Liver (tissue), 9 donors: Measurements from ENCODE around the gene BRD4. TPM values are rescaled to one million over a fixed set of nuclear protein-coding genes. Genes with fewer than 3 reads are reported as not detected.

ENCODE experiments used
- DNase-seq: peaks from one replicate; pipeline ENCODE4 v3.0.0-alpha.2; 2017; ENCODE audit warnings: low spot score
- H3K27ac ChIP-seq, 2 donors: one replicate each; pipeline ENCODE4 v1.7.0; 2013; ENCODE audit warnings: inconsistent platforms in 2 of 2, low read length in 2 of 2, control low read depth in 1 of 2, low read depth in 1 of 2, mild to moderate bottlenecking in 1 of 2
- H3K27me3 ChIP-seq, 4 donors: one replicate each; pipeline versions ENCODE4 v1.6.1 to v1.7.0; 2013; ENCODE audit warnings: low read length in 3 of 4, inconsistent platforms in 1 of 4, mild to moderate bottlenecking in 1 of 4, moderate library complexity in 1 of 4; ENCODE audit not compliant: control insufficient read depth in 4 of 4, insufficient read depth in 4 of 4
- H3K36me3 ChIP-seq, 4 donors: one replicate each; pipeline versions ENCODE4 v1.6.1 to v1.7.0; 2013; ENCODE audit warnings: low read length in 3 of 4, mild to moderate bottlenecking in 3 of 4, low read depth in 1 of 4, moderate library complexity in 1 of 4; ENCODE audit not compliant: control insufficient read depth in 4 of 4, insufficient read depth in 3 of 4
- H3K4me1 ChIP-seq, 4 donors: one replicate each; pipeline versions ENCODE4 v1.6.1 to v1.7.0; 2013; ENCODE audit warnings: low read length in 3 of 4, mild to moderate bottlenecking in 3 of 4, moderate library complexity in 1 of 4; ENCODE audit not compliant: control insufficient read depth in 4 of 4, insufficient read depth in 4 of 4
- H3K4me3 ChIP-seq, 3 donors: one replicate each; pipeline versions ENCODE4 v1.6.1 to v1.7.0; 2013; ENCODE audit warnings: low read length in 3 of 3, control low read depth in 1 of 3, low read depth in 1 of 3, mild to moderate bottlenecking in 1 of 3
- H3K9ac ChIP-seq, 2 donors: one replicate each; pipeline ENCODE4 v1.7.0; 2013; ENCODE audit warnings: low read length in 2 of 2, mild to moderate bottlenecking in 2 of 2, moderate library complexity in 2 of 2, control low read depth in 1 of 2, low read depth in 1 of 2
- H3K9me3 ChIP-seq, 4 donors: one replicate each; pipeline versions ENCODE4 v1.6.1 to v1.7.0; 2013; ENCODE audit warnings: low read length in 3 of 4; ENCODE audit not compliant: control insufficient read depth in 4 of 4
- HNF4A ChIP-seq, 2 donors: conservative IDR thresholded peaks; 2 replicates each; pipeline ENCODE4 v1.6.1; 2016; ENCODE audit warnings: antibody characterized with exemption in 2 of 2, mild to moderate bottlenecking in 2 of 2
- HNF4G ChIP-seq: IDR thresholded peaks from 2 replicates; pipeline ENCODE4 v1.6.1; 2016; ENCODE audit warnings: antibody characterized with exemption
- JUND ChIP-seq, 2 donors: IDR thresholded peaks; 2 replicates each; pipeline ENCODE4 v1.6.1; 2016; ENCODE audit warnings: antibody characterized with exemption in 2 of 2
- NR2F2 ChIP-seq: IDR thresholded peaks from 2 replicates; pipeline ENCODE4 v1.6.1; 2016; ENCODE audit warnings: antibody characterized with exemption
- RAD21 ChIP-seq, 2 donors: IDR thresholded peaks; 2 replicates each; pipeline ENCODE4 v1.6.1; 2016; ENCODE audit warnings: antibody characterized with exemption in 2 of 2, mild to moderate bottlenecking in 2 of 2
- RXRA ChIP-seq, 2 donors: IDR thresholded peaks; 2 replicates each; pipeline ENCODE4 v1.6.1; 2017 to 2018; ENCODE audit warnings: antibody characterized with exemption in 2 of 2, mild to moderate bottlenecking in 1 of 2
- SP1 ChIP-seq: IDR thresholded peaks from 2 replicates; pipeline ENCODE4 v1.6.1; 2018; ENCODE audit warnings: antibody characterized with exemption, mild to moderate bottlenecking
- WGBS: extraction: QIAGEN DNeasy Blood & Tissue Kit; methylation state at CpG from one replicate; pipeline ENCODE4 v1.1.7; 2013; 5-methylcytosine and 5-hydroxymethylcytosine counted together
- polyA plus RNA-seq, 2 donors: library from polyadenylated mRNA; stranded (reverse) in 1 of 2; unstranded in 1 of 2; fragments of 200-250 nt in 1 of 2; fragments of >200 nt in 1 of 2; fragmentation: Nextera tagmentation in 1 of 2; extraction: Ambion mirVana in 1 of 2; gene quantifications; one replicate each; pipeline versions ENCODE4 v1.2.1 to v1.2.3, GENCODE V29; 2013 to 2015
- total RNA-seq, 2 donors: library from RNA; depleted of rRNA; stranded (reverse); fragments of >200 nt; gene quantifications; one replicate each; pipeline ENCODE4 v1.2.3, GENCODE V29; 2014
- TF ChIP-seq, protein P1 (sequence below): IDR thresholded peaks from 2 replicates; pipeline ENCODE4 v1.6.1; 2016; ENCODE audit warnings: antibody characterized with exemption
- TF ChIP-seq, protein P2 (sequence below): IDR thresholded peaks from 2 replicates; pipeline ENCODE4 v1.6.1; 2016; ENCODE audit warnings: antibody characterized with exemption, mild to moderate bottlenecking
- TF ChIP-seq, protein P3 (sequence below): fragments of 150-350 bp; IDR thresholded peaks from 2 replicates; pipeline ENCODE4 v1.5.1; 2017; ENCODE audit warnings: improper control_type of control experiment, low read depth, low read length; ENCODE audit not compliant: missing input control
- TF ChIP-seq, protein P4 (sequence below): IDR thresholded peaks from 2 replicates; pipeline ENCODE4 v1.6.1; 2016; ENCODE audit warnings: antibody characterized with exemption
- donor health status: healthy.
- donor health status: healthy.
- donor health status: healthy.
- donor health status: healthy.
- donor health status: healthy.

Gene BRD4
- total and polyA plus RNA-seq, 4 donors: 13.6 to 25.8 (median 20.5) TPM

DNA sequence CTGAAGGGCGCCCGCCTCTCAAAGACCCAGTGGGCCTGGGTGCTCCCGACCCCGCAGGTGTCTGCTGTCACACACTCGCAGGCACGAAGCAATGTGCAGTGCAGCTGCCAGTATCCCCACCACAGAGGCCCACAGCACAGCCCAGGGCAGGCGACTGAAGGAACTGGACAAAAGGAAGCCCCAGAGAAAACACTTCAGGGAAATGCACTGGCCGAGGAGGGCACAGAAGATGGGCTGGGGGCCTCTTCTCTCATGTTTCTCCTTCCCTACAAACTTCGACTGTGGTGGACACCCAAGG, 37.2 kb upstream of the BRD4 start (continued):
- TF ChIP-seq, protein P1, sequence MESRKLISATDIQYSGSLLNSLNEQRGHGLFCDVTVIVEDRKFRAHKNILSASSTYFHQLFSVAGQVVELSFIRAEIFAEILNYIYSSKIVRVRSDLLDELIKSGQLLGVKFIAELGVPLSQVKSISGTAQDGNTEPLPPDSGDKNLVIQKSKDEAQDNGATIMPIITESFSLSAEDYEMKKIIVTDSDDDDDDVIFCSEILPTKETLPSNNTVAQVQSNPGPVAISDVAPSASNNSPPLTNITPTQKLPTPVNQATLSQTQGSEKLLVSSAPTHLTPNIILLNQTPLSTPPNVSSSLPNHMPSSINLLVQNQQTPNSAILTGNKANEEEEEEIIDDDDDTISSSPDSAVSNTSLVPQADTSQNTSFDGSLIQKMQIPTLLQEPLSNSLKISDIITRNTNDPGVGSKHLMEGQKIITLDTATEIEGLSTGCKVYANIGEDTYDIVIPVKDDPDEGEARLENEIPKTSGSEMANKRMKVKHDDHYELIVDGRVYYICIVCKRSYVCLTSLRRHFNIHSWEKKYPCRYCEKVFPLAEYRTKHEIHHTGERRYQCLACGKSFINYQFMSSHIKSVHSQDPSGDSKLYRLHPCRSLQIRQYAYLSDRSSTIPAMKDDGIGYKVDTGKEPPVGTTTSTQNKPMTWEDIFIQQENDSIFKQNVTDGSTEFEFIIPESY: no peak
- TF ChIP-seq, protein P2, sequence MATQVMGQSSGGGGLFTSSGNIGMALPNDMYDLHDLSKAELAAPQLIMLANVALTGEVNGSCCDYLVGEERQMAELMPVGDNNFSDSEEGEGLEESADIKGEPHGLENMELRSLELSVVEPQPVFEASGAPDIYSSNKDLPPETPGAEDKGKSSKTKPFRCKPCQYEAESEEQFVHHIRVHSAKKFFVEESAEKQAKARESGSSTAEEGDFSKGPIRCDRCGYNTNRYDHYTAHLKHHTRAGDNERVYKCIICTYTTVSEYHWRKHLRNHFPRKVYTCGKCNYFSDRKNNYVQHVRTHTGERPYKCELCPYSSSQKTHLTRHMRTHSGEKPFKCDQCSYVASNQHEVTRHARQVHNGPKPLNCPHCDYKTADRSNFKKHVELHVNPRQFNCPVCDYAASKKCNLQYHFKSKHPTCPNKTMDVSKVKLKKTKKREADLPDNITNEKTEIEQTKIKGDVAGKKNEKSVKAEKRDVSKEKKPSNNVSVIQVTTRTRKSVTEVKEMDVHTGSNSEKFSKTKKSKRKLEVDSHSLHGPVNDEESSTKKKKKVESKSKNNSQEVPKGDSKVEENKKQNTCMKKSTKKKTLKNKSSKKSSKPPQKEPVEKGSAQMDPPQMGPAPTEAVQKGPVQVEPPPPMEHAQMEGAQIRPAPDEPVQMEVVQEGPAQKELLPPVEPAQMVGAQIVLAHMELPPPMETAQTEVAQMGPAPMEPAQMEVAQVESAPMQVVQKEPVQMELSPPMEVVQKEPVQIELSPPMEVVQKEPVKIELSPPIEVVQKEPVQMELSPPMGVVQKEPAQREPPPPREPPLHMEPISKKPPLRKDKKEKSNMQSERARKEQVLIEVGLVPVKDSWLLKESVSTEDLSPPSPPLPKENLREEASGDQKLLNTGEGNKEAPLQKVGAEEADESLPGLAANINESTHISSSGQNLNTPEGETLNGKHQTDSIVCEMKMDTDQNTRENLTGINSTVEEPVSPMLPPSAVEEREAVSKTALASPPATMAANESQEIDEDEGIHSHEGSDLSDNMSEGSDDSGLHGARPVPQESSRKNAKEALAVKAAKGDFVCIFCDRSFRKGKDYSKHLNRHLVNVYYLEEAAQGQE: no peak

DNA sequence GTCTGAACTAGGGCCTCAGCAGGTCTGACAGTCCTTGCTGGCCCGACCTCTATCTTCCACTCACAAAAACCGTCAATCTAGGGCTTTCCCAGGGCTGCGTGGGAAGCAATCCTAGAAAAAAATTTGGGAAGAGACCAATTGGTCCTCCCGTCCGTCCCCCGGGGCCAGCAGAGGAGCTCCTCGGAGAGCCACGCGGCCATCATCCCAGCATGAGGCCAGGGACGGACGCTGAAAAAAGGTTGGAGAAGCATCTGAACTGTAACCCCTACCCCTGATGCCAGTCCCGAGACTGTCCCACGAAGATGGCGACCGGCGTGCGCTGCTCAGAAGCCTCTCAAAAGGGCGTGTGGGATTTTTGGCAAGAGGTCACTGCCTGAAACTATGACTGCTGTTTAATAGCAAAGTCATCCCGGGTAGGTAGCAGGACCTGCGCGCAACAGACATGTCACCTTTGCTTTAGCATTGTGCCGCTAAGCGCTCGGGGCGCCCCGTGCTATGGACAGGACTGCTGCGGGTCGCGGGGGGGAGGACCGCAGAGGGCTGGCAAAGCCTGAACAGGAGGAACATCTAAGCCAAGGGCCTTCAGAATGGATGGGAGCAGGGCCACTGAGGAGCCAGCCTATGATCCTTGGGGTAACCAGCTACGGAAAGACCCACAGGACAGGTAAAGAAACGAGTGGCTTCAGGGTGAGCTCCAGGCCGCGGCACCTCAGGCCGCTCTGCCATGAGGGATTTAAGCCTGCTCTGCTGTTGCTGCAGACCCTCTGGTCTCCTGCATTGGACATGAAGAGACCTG, 36.7 kb upstream of the BRD4 start:
- 96% methylated on average over 35 of the region's 35 CpGs for WGBS
- no peaks in the 10 kb centered on the region for H3K27me3 ChIP-seq
- peaks cover 1 to 14% (median 5%) of the 10 kb centered on the region in 4 donors for H3K4me1 ChIP-seq
- no peak overlapping the region for H3K27ac ChIP-seq
- H3K36me3 ChIP-seq: peaks cover 22 to 75% (median 37%) of the 10 kb centered on the region in 4 donors
- TF ChIP-seq RXRA (IDR thresholded peaks at IDR 0.05) (no peak), HNF4A (conservative IDR thresholded peaks at IDR 0.05) (no peak), SP1 (no peak), JUND (IDR thresholded peaks at IDR 0.05) (no peak), RAD21 (IDR thresholded peaks at IDR 0.05) (no peak), HNF4G (no peak), NR2F2 (no peak)
- TF ChIP-seq, protein P2: no peak
- TF ChIP-seq, protein P3, sequence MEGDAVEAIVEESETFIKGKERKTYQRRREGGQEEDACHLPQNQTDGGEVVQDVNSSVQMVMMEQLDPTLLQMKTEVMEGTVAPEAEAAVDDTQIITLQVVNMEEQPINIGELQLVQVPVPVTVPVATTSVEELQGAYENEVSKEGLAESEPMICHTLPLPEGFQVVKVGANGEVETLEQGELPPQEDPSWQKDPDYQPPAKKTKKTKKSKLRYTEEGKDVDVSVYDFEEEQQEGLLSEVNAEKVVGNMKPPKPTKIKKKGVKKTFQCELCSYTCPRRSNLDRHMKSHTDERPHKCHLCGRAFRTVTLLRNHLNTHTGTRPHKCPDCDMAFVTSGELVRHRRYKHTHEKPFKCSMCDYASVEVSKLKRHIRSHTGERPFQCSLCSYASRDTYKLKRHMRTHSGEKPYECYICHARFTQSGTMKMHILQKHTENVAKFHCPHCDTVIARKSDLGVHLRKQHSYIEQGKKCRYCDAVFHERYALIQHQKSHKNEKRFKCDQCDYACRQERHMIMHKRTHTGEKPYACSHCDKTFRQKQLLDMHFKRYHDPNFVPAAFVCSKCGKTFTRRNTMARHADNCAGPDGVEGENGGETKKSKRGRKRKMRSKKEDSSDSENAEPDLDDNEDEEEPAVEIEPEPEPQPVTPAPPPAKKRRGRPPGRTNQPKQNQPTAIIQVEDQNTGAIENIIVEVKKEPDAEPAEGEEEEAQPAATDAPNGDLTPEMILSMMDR: no peak
- TF ChIP-seq, protein P4, sequence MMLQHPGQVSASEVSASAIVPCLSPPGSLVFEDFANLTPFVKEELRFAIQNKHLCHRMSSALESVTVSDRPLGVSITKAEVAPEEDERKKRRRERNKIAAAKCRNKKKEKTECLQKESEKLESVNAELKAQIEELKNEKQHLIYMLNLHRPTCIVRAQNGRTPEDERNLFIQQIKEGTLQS: no peak
- TF ChIP-seq, protein P1: no peak
- no peak overlapping the region for H3K9ac ChIP-seq
- no peak for DNase-seq
- no peaks in the 10 kb centered on the region for H3K9me3 ChIP-seq
- H3K4me3 ChIP-seq: no peak overlapping the region
